ENCODE data around the gene TAS2R39.
"Not testable (repeated sequence)": the region's sequence is repeated elsewhere in the genome, so short reads cannot be mapped to it uniquely, and the experiment has no call there.

TAS2R39 gene

GRCh38 chr7:143183024-143183423 lies at the start of gene TAS2R39:
TSS of gene TAS2R39 (plus strand) at chr7:143183419. CDS start at chr7:143183419, 0 bp downstream.
- DNase-seq = no peak

GRCh38 chr7:143147070-143147469 lies 36.1 kb upstream of the TAS2R39 start:
- DNase-seq = no peak

DNA sequence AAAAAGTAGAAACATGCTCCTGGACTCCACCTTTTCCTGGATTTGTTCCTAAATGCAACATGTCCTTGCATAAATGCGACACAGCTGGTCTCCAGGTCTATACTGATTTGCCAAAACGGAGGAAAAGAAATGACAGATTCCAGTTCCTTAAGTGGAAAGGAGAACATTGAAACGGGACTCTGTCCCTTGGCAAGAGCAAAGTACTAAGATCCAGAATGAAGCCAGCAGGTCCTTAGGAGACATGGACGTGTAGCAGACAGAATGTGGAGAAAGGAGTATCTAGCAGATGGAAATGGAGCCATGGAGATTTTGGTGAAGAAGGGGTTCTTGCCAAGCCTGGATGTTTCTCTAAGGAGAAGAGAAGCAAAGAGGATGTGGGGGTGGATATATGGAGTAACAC lies 35.2 kb upstream of the TAS2R39 start:
- DNase-seq = no peak

- DNase-seq = no peak
These were observed 34.6 kb upstream of the TAS2R39 start for GRCh38 chr7:143148651-143149050.

DNA sequence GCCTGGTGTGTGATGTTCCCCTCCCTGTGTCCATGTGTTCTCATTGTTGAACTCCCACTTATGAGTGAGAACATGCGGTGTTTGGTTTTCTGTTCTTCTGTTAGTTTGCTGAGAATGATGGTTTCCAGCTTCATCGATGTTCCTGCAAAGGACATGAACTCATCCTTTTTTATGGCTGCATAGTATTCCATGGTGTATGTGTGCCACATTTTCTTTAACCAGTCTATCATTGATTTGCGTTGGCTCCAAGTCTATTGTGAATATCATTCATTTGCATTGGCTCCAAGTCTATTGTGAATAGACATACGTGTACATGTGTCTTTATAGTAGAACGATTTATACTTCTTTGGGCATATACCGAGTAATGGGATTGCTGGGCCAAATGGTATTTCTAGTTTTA lies 32.5 kb upstream of the TAS2R39 start:
- DNase-seq = not testable (repeated sequence)

- DNase-seq = not testable (repeated sequence)
These were observed 24.6 kb upstream of the TAS2R39 start for GRCh38 chr7:143158617-143159016.

GRCh38 chr7:143171697-143172096 lies 11.5 kb upstream of the TAS2R39 start:
- DNase-seq = no peak

DNA sequence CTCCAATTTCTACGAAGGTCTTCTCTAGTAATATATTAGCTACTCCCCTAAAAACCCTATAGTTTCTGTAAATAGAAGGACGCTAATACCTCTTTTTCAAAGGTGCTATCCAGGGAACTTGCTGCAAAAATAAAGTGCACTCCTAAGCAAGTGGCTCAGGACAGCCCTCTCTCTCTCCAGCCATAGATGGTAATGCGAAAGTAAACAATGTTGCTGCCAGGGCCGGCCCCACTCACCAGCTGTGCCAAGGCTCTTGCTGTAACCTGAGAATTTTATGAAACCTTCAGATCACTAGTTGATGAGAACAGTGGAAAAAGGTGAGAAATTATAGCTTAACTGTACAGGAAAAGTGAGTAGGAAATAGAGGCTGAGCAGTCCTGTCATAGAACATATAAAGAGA lies 10.9 kb upstream of the TAS2R39 start:
- no peak for DNase-seq

DNA sequence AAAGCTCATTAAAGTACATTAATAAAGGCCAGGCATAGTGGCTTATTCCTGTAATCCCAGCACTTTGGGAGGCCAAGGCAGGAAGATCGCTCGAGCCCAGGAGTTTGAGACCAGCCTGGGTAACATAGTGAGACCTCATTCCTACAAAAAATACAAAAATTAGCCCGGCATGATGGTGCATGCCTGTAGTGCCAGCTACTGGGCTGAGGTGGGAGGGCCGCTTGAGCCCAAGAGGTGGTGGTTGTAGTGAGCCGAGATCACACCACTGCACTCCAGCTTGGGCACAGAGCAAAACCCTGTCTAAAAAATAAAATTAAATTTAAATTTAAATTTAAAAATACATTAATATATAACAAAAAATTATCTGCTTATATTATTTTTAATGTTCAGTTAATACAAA lies 7.1 kb upstream of the TAS2R39 start:
- DNase-seq = no peak

- no peak for DNase-seq
These were observed 5.7 kb upstream of the TAS2R39 start for GRCh38 chr7:143177374-143178119.

- not testable (repeated sequence) for DNase-seq
These were observed 2.4 kb upstream of the TAS2R39 start for GRCh38 chr7:143180771-143181170.

DNA sequence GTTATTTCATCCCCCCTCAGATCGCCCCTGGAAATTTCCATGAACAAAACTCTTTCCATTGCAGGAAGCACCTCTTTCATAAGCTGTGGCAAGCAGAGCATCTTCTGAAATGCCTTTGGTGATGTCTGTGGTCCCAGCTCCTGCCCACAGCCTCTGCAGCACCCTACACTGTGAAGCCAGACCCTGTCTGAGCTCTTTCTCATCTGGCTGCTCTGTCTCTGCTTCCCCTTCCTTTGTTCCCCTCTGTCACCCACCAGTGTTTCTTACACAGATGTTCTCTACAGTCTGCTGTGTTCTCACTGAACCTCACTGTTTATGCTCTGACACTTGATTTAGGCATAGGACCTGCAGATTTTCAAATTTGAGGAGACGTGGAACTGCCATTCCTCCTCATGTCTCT lies 1.9 kb upstream of the TAS2R39 start:
- no peak for DNase-seq

GRCh38 chr7:143185551-143185950 lies 2.3 kb downstream of the TAS2R39 start:
- no peak for DNase-seq

GRCh38 chr7:143188994-143189393 lies 5.8 kb downstream of the TAS2R39 start:
- no peak for DNase-seq

DNA sequence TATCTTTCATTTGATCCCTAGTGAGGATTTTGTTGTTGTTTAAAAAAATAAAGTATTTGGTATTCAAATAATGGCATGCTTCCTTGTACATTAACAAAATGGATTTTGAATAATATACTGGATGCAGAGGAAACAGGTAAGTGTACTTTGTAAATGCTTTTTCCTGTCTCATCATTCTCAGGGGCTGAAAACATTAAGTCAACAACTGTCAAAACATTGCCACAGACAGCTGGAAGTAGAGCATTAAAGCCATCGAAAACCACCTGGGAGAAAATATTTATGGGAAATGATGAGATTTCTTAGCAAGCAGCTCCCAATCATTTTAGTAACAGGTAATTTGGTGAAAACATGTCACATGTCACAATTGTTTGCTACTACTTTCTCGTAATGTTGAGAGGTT lies 10.7 kb downstream of the TAS2R39 start:
- DNase-seq = no peak

- DNase-seq = no peak
These were observed 15.8 kb downstream of the TAS2R39 start for GRCh38 chr7:143199040-143199439.

DNA sequence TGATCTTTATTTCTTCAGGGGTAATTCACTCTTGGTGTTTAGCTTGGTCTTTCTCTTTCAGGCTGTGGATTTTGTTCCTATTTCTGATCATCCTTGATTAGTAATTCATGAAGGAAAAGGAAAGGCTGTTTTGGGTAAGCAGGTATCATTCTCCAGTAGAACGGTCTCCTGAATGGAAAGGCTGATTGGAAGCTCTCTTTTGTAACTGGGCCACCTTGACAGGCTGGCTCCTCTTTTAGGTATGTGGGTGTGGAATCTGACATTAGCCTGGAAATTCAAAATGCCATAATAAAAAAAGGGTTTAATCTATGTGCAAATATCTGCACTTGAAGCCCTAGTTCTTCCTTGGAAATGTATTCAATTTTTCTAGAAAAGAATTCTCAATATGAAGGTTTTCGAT lies 18.9 kb downstream of the TAS2R39 start:
- DNase-seq = no peak

DNA sequence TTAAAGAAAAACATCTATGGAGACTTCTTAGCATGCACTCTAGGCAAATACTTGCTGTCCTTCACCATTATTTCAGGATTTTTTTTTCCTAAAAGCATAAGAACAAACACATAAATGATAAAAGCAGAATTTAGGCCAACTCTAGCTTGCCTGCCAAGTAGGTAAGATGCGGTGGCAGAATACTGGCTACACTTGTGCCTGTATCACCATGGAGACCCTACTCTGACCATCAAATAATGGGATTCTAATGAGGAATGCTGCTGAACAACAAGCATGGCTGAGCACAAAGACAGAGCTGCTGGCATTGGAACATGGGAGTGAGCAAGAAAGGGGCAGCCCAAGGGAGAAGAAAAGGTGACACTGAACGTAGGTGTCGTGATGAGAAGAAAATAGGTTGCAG lies 20.2 kb downstream of the TAS2R39 start:
- DNase-seq = no peak

DNA sequence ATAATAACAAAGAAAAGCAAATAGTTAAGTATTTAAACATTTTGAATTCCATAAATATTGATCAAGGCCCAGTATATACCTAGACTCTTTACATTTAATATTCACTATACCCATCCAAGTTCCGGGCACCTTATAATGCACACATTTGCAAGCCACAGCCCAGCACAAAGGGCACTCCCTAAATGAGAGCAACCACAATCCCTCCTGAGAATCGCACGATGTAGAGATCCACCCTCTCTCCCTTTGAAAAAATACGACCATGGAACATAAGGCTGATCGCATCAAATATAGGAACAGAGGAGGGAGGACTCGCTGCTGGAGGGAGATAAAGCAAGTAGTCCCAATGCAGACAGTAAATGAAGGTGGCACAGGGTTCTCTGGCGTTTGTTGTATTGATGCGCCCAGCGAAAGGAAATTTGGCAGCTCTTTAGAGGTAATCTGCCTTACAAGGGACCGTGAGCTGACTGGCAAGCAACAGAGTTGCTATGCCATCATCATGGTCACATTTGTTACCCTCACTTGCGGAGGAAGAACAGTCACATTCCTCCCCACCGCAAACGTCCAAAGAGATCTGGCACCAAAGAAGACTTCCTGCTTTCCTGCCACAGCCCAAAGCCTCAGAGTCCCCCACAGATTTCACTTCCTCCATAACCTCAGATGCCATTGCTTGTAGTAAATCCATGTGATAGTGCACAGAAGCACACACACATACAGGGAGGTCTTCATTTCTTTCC lies 22.5 kb downstream of the TAS2R39 start:
- DNase-seq = peak; percentile 99

GRCh38 chr7:143210541-143210940 lies 27.3 kb downstream of the TAS2R39 start:
- no peak for DNase-seq

DNA sequence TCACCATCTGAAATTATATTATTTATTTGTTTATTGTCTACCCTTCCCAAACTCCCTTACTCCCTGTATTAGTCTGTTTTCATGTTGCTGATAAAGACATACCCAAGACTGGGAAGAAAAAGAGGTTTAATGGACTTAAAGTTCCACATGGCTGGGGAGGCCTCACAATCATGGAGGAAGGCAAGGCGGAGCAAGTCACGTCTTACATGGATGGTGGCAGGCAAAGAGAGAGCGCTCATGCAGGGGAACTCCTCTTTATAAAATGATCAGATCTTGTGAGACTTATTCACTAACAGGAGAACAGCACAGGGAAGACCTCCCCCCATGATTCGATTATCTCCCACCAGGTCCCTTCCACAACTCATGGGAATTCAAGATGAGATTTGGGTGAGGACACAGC lies 30.3 kb downstream of the TAS2R39 start:
- not testable (repeated sequence) for DNase-seq

DNA sequence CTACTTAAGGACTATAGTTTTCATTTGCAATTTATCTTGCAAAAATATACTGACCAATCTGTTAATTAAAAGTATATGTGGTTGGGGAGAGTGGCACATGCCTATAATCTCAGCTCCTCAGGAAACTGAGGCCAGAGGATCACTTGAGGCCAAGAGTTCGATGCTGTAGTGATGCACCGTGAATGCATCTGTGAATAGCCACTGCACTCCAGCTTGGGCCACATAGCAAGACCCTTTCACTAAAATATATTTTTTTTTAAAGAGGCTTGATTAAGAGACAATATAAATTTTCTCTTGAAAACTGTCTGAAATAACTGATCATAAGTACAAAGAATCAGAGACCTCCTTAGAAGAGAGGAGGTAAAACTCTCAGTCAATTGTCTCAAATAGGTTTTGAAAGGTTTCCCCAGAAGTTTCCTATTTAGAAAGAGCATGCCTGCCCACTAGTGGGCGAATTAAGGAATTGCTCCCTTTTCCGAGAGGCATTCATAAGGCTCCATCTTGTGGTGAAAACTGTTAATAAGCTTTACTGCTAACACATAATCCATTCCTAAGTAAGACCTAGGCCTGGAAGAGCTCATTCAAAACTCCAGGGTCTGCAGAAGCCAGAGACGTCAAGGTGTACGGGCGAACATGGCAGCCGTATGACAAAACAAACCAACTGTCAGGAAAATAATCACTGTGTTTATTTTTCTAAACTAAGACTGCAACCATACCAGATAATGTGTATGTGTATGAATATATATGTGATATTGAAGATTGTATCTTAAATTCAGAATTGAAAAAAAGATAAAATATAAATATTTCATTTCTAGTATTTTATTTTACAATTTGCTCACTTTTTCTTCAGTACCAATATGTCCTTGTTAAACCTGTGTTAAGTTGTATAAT lies 31.8 kb downstream of the TAS2R39 start:
- peak; percentile 94 to 96 for DNase-seq

- no peak for DNase-seq
These were observed 32.9 kb downstream of the TAS2R39 start for GRCh38 chr7:143216151-143216550.
